HL-60 (cell line): ENCODE measurements around the gene ATG3.

Source experiments
- GABPA ChIP-seq: IDR thresholded peaks from 2 replicates; pipeline ENCODE4 v1.6.1; 2012; ENCODE audit warnings: low read depth
- POLR2AphosphoS5 ChIP-seq: IDR thresholded peaks from 2 replicates; pipeline ENCODE4 v1.6.1; 2012; ENCODE audit warnings: low read depth
- REST ChIP-seq: IDR thresholded peaks from 2 replicates; pipeline ENCODE4 v1.6.1; 2012; ENCODE audit warnings: low read depth; ENCODE audit not compliant: insufficient replicate concordance
- SPI1 ChIP-seq: IDR thresholded peaks from 2 replicates; pipeline ENCODE4 v1.6.1; 2012; ENCODE audit warnings: low read depth, mild to moderate bottlenecking, borderline replicate concordance
- TF ChIP-seq, protein P1 (sequence below): IDR thresholded peaks from one replicate; pipeline ENCODE4 v1.5.1; 2011; ENCODE audit warnings: low read length, control low read depth, inconsistent platforms; ENCODE audit not compliant: insufficient read depth

- TF ChIP-seq, protein P1, sequence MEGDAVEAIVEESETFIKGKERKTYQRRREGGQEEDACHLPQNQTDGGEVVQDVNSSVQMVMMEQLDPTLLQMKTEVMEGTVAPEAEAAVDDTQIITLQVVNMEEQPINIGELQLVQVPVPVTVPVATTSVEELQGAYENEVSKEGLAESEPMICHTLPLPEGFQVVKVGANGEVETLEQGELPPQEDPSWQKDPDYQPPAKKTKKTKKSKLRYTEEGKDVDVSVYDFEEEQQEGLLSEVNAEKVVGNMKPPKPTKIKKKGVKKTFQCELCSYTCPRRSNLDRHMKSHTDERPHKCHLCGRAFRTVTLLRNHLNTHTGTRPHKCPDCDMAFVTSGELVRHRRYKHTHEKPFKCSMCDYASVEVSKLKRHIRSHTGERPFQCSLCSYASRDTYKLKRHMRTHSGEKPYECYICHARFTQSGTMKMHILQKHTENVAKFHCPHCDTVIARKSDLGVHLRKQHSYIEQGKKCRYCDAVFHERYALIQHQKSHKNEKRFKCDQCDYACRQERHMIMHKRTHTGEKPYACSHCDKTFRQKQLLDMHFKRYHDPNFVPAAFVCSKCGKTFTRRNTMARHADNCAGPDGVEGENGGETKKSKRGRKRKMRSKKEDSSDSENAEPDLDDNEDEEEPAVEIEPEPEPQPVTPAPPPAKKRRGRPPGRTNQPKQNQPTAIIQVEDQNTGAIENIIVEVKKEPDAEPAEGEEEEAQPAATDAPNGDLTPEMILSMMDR: no peak
- no peak for TF ChIP-seq REST
- no peak for TF ChIP-seq POLR2AphosphoS5
- TF ChIP-seq GABPA: no peak
- TF ChIP-seq SPI1: no peak
Measured at GRCh38 chr3:112560307-112560706, 1.5 kb downstream of the ATG3 start.
